Smooth muscle cell (in vitro differentiated cells): ENCODE results near the gene CROCC2. TPM values are rescaled to one million over a fixed set of nuclear protein-coding genes. Genes with fewer than 3 reads are reported as not detected.

ENCODE experiments used
- DNase-seq: peaks from one replicate; lab custom pipeline; 2025; ENCODE audit not compliant: unreplicated experiment; lab: John Stamatoyannopoulos, UW
- H2AFZ ChIP-seq: fragments of 200-600 bp; sonication (generic); 2 replicates; pipeline ENCODE4 v1.6.0; 2016; ENCODE audit warnings: antibody characterized with exemption, low read depth, mild to moderate bottlenecking
- H3F3A ChIP-seq: fragments of 200-600 bp; sonication (generic); 2 replicates; pipeline ENCODE4 v1.6.0; 2017; ENCODE audit warnings: antibody characterized with exemption, low read depth
- H3K27ac ChIP-seq: fragments of 200-600 bp; sonication (generic); 2 replicates; pipeline ENCODE4 v1.5.1; 2016; ENCODE audit warnings: low read depth, mild to moderate bottlenecking
- H3K27me3 ChIP-seq: fragments of 200-600 bp; sonication (generic); 2 replicates; pipeline ENCODE4 v1.6.1; 2016; ENCODE audit warnings: low read depth, mild to moderate bottlenecking
- H3K36me3 ChIP-seq: fragments of 200-600 bp; sonication (generic); 2 replicates; pipeline ENCODE4 v1.5.1; 2016; ENCODE audit warnings: low read depth
- H3K4me1 ChIP-seq: fragments of 200-600 bp; sonication (generic); 2 replicates; pipeline ENCODE4 v1.5.1; 2016; ENCODE audit warnings: low read depth
- H3K4me2 ChIP-seq: fragments of 200-600 bp; sonication (generic); 2 replicates; pipeline ENCODE4 v1.6.0; 2016; ENCODE audit warnings: mild to moderate bottlenecking
- H3K4me3 ChIP-seq: fragments of 200-600 bp; sonication (generic); 2 replicates; pipeline ENCODE4 v1.5.1; 2016; ENCODE audit warnings: mild to moderate bottlenecking
- H3K79me2 ChIP-seq: fragments of 200-600 bp; sonication (generic); 2 replicates; pipeline ENCODE4 v1.6.0; 2016; ENCODE audit warnings: low read depth, mild to moderate bottlenecking
- H3K9ac ChIP-seq: fragments of 200-600 bp; sonication (generic); 2 replicates; pipeline ENCODE4 v1.6.0; 2016; ENCODE audit warnings: low read depth
- H3K9me3 ChIP-seq: fragments of 200-600 bp; sonication (generic); replicated peaks from 2 replicates; pipeline ENCODE4 v1.5.1; 2016; ENCODE audit warnings: low read depth
- H4K20me1 ChIP-seq: fragments of 200-600 bp; sonication (generic); 2 replicates; pipeline ENCODE4 v1.6.0; 2016; ENCODE audit warnings: low read depth
- WGBS: methylation state at CpG from one replicate; pipeline ENCODE4 v1.1.7; 2016; ENCODE audit warnings: low lambda C conversion rate; 5-methylcytosine and 5-hydroxymethylcytosine counted together
- polyA plus RNA-seq: library from polyadenylated mRNA; unstranded; fragments of >200 nt; fragmentation: Nextera tagmentation; extraction: Ambion mirVana; gene quantifications from 2 replicates; pipeline ENCODE4 v1.2.1, GENCODE V29; 2016
- total RNA-seq: library from RNA; depleted of rRNA; stranded (reverse); fragments of >200 nt; gene quantifications from 2 replicates; pipeline ENCODE4 v1.2.3, GENCODE V29; 2014
- TF ChIP-seq, protein P1 (sequence below): fragments of 200-600 bp; sonication (generic); IDR thresholded peaks from 2 replicates; pipeline ENCODE4 v1.5.1; 2017; ENCODE audit warnings: borderline replicate concordance, mild to moderate bottlenecking, antibody characterized with exemption; ENCODE audit not compliant: insufficient read depth, poor library complexity, severe bottlenecking

Gene CROCC2
- total and polyA plus RNA-seq, 2 experiments from 2014 or later: not detected

DNA sequence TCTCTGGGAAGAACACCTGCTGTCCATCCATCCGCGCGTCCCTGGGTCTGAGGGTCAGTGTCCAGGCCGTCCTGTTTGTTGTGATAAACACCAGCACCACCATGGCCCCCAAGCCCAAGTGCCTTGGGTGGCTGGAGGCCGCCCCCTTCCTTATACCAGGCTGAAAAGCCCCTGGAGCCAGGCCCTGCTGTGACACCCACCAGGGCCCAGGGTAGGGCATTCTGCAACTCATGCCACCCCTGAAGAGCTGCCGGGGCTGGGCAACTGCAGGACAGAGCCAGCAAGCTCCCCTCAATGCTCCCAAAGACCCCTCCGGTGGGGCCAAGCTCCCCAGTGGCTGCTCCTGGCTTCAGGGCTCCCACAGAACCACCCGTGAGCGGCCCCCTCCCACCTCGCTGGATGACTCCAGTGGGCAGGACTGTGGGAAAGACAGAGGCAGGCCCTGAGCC, 60.3 kb downstream of the CROCC2 start:
- H3K4me1 ChIP-seq: peaks cover 7% of the 10 kb centered on the region
- TF ChIP-seq, protein P1, sequence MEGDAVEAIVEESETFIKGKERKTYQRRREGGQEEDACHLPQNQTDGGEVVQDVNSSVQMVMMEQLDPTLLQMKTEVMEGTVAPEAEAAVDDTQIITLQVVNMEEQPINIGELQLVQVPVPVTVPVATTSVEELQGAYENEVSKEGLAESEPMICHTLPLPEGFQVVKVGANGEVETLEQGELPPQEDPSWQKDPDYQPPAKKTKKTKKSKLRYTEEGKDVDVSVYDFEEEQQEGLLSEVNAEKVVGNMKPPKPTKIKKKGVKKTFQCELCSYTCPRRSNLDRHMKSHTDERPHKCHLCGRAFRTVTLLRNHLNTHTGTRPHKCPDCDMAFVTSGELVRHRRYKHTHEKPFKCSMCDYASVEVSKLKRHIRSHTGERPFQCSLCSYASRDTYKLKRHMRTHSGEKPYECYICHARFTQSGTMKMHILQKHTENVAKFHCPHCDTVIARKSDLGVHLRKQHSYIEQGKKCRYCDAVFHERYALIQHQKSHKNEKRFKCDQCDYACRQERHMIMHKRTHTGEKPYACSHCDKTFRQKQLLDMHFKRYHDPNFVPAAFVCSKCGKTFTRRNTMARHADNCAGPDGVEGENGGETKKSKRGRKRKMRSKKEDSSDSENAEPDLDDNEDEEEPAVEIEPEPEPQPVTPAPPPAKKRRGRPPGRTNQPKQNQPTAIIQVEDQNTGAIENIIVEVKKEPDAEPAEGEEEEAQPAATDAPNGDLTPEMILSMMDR: no peak

DNA sequence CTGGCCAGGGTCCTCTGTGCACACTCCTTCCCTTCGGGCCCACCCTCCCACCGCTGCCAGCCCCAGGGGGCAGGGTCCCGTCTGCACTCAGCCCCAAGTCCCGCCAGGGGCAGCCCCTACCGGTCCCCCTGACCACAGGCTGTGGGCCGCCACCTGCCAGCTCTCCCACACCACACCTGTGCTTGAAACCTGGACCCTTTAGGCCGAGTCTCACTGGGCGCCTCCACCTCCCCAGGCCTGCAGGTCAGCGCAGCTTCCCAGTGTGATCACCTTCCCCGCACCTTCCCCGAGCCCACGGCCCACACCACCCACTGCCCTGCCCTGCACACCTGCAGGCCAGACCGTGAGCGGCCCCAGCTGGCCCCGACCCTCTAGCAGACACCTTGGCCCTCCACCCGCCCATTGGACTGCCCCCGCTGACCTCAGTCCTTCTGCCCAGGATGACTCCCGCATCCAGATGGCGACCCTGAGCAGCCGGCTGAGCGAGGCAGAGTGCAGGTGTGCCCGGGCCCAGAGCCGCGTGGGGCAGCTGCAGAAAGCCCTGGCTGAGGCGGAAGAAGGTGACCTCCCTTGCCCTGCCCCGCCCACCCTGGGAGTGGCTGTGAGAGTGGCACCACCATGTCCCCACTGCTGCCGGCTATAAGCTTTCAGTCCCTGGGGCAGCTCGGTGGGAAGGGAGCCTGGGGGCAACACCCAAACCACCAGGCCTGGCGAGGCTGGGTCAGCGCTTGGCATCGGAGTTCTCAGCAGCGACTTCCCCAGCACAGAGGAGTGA, 61.0 kb downstream of the CROCC2 start:
- Histone ChIP-seq H3K27me3 (no peaks in the 10 kb centered on the region), H3K9me3 (no peaks in the 10 kb centered on the region)
- WGBS: 86% methylated on average over 27 of the region's 32 CpGs

More for the DNA sequence above, 60.3 kb downstream of the CROCC2 start:
- Histone ChIP-seq H3K9me3 (no peaks in the 10 kb centered on the region), H3K36me3 (no peaks in the 10 kb centered on the region), H3K4me3 (no peak overlapping the region), H3K9ac (no peak overlapping the region), H3K79me2 (no peaks in the 10 kb centered on the region), H3K27me3 (no peaks in the 10 kb centered on the region), H3K27ac (no peak overlapping the region), H2AFZ (no peak overlapping the region), H3F3A (no peaks in the 10 kb centered on the region), H4K20me1 (no peaks in the 10 kb centered on the region), H3K4me2 (no peak overlapping the region)
- WGBS: 95% methylated on average over 10 of the region's 10 CpGs
- DNase-seq: no peak

DNA sequence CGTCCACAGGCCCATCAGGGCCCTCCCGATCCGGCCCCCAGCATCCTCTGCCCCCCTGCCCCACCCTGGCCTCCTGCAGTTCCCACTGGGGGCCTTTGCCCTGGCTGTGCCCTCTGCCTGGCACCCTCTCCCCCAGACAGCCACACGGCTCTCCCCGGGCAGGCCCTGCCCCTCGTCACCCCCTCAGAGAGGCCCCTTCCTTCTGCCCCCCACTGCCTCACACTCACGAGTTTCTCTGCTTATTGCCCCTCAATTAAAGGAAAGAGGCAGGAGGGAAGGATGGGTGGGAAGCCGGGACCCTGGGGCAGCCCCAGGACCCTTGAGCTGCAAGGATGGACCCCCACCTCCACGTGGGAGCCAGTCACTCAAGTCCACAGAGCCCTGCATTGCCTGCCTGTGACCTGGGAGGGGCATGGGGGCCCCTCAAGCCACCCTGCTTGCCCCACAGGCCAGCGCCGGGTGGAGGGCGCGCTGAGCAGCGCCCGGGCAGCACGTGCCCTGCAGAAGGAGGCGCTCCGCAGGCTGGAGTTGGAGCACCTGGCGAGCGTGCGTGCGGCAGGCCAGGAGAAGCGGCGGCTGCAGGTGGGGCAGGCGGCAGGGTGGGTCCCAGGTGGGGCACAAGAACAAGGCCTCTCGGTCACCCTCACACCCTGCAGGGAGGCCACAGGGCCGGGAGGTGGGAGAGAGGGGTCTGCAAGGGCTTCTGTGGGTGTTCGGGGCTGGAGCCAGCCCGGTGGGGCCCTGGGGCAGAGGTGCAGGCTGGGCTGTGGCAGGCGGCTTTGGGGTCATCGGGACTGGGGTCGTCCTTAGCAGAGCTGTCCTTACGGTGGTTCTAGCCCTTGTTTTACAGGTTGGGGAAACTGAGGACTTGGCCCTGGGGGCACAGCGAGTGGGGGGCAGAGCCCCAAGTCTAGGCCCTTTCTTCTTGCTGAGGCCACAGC, 61.8 kb downstream of the CROCC2 start:
- no peak overlapping the region for H3K27ac ChIP-seq
- H3K4me2 ChIP-seq: no peak overlapping the region
- H3K9ac ChIP-seq: no peak overlapping the region
- no peaks in the 10 kb centered on the region for H3K9me3 ChIP-seq
- DNase-seq: no peak
- no peaks in the 10 kb centered on the region for H3K27me3 ChIP-seq
- H3K4me1 ChIP-seq: no peaks in the 10 kb centered on the region
- no peak overlapping the region for H2AFZ ChIP-seq
- TF ChIP-seq, protein P1: no peak
- H3K79me2 ChIP-seq: no peaks in the 10 kb centered on the region
- H3K36me3 ChIP-seq: no peaks in the 10 kb centered on the region
- H3F3A ChIP-seq: no peaks in the 10 kb centered on the region
- no peak overlapping the region for H3K4me3 ChIP-seq
- 88% methylated on average over 25 of the region's 34 CpGs for WGBS
- no peaks in the 10 kb centered on the region for H4K20me1 ChIP-seq

More for the DNA sequence above, 61.0 kb downstream of the CROCC2 start:
- H3K36me3 ChIP-seq: no peaks in the 10 kb centered on the region
- no peaks in the 10 kb centered on the region for H3F3A ChIP-seq
- DNase-seq: no peak
- no peaks in the 10 kb centered on the region for H4K20me1 ChIP-seq
- H2AFZ ChIP-seq: no peak overlapping the region
- no peak overlapping the region for H3K4me2 ChIP-seq
- TF ChIP-seq, protein P1: no peak
- no peak overlapping the region for H3K27ac ChIP-seq
- no peak overlapping the region for H3K9ac ChIP-seq
- H3K4me3 ChIP-seq: no peak overlapping the region
- H3K79me2 ChIP-seq: no peaks in the 10 kb centered on the region
- peaks cover 6% of the 10 kb centered on the region for H3K4me1 ChIP-seq
